Stimulated activated CD8-positive, alpha-beta memory T cell treated with anti-CD3 and anti-CD28 coated beads, Interleukin-4, amount 100 ng/mL, for 1 hour (primary cell): ENCODE measurements around the gene TMEM126A.

ENCODE experiments used
- DNase-seq, 2 donors: peaks; one replicate each; pipeline ENCODE4 v3.0.0-alpha.2; 2020; ENCODE audit warnings: low read depth in 2 of 2, low spot score in 1 of 2

TMEM126A gene

GRCh38 chr11:85694385-85694980 lies 46.7 kb downstream of the TMEM126A start:
- DNase-seq, result no peak

GRCh38 chr11:85695546-85695945 lies 47.8 kb downstream of the TMEM126A start:
- DNase-seq, result no peak

- DNase-seq, result no peak
Observed at GRCh38 chr11:85697747-85698146, 50.0 kb downstream of the TMEM126A start.

GRCh38 chr11:85698195-85698594 lies 50.4 kb downstream of the TMEM126A start:
- DNase-seq, result no peak

GRCh38 chr11:85699957-85700741 lies 52.4 kb downstream of the TMEM126A start:
- DNase-seq, result no peak

- no peak for DNase-seq
Observed at GRCh38 chr11:85704967-85705366, 57.2 kb downstream of the TMEM126A start.

GRCh38 chr11:85705800-85706199 lies 58.0 kb downstream of the TMEM126A start:
- no peak for DNase-seq
